HT1080 (cell line): Measurements from ENCODE around the gene OVAAL. TPM values are rescaled to one million over a fixed set of nuclear protein-coding genes. Genes with fewer than 3 reads are reported as not detected.

ENCODE experiments used
- DNase-seq: peaks from one replicate; pipeline ENCODE4 v3.0.0-alpha.2; 2015; ENCODE audit warnings: low read depth
- polyA plus RNA-seq, 2 experiments: library from polyadenylated mRNA; depleted of rRNA; stranded (reverse); fragments of >200 nt; gene quantifications; 2 replicates each; pipeline ENCODE4 v1.2.3, GENCODE V29; 2015
- total RNA-seq: library from RNA; depleted of rRNA; stranded (reverse); fragments of >200 nt; shearing (Covaris generic); gene quantifications from 2 replicates; pipeline ENCODE4 v1.2.3, GENCODE V29; 2014; rRNA removed

The OVAAL gene
- total RNA-seq: 2.4 and 2.7 TPM in 2 replicates
- 0.36 and 0.99 TPM in 2 replicates for polyA plus RNA-seq (2015; cell fraction: cytosol; rRNA removed)
- polyA plus RNA-seq (2015; cell fraction: nucleus; rRNA removed): 0.14 and 0.47 TPM in 2 replicates

GRCh38 chr1:180558664-180559063 is at the start of gene OVAAL:
OVAAL (plus strand) TSS chr1:180558964.
- DNase-seq: no peak

- no peak for DNase-seq
These were observed 47.9 kb upstream of the OVAAL start for GRCh38 chr1:180510882-180511281.

DNA sequence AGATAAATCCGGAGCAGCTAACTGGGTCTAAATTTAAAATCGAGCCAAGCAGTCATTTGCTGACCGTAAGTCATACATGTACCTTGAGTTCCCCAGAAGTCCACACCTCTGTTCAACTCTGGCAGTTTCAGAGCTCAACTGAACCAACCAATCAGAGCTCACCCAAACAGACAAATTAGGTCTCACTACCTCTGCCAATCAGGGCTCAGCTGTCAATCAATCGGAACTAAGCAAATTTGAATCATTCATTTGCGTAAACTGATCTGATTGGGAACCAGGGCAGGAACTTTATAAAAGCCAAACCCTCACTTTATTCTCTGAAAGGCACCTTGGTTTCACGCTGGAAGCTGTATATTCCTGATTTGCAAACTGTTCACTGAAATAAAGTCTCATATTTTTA is 45.2 kb upstream of the OVAAL start:
- DNase-seq: no peak

- no peak for DNase-seq
These were observed 43.4 kb upstream of the OVAAL start for GRCh38 chr1:180515364-180515763.

- peak; percentile 81 for DNase-seq
These were observed 42.8 kb upstream of the OVAAL start for GRCh38 chr1:180515857-180516388.

GRCh38 chr1:180519846-180520245 is 38.9 kb upstream of the OVAAL start:
- DNase-seq: no peak

DNA sequence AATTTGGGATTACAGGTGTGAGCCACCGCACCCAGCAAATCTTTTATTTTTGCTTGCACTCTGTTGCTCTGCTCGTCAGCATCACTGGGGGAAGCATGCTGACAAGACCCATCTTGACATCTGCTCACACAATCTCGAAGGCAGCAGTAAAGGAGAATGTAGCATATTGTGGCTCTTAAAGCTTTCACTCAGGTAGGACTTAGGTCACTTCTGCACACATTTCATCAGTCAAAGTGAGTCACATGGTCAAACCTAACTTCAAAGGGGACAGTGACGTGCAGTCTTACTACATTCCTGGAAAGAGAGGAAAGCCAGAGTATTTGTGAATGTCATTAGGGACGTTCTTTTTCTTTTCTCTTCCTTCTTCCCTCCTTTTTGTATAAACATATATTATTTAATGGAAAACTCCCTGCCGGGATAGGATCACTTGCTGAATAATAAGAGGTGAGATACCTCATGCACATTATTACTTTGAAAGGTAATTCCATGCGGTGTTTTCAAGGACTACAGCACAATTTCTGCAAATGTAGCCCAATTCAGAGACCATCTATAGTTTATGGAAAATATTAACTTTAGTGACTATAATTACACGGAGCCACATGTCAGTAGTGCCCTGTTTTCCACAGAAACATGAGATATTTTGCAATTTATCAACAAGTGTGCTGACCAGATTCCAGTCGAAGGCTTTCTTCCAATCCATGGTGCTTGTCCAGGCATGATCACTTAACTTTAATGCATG is 37.1 kb upstream of the OVAAL start:
- no peak for DNase-seq

DNA sequence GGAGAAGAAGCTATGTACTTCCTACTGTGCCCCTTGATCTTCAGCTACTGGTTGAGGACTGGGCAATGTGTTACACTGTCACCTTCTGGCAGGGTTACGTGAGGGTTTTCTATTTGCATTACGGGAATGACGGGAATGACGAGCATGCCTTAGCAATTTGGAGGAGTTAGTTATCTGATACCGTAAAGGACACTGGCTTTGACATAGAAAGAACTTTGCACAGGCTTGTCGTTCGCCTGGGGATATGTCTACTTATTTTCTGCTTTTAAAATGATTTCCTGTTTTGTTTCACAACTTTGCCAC is 36.6 kb upstream of the OVAAL start:
- DNase-seq: no peak

DNA sequence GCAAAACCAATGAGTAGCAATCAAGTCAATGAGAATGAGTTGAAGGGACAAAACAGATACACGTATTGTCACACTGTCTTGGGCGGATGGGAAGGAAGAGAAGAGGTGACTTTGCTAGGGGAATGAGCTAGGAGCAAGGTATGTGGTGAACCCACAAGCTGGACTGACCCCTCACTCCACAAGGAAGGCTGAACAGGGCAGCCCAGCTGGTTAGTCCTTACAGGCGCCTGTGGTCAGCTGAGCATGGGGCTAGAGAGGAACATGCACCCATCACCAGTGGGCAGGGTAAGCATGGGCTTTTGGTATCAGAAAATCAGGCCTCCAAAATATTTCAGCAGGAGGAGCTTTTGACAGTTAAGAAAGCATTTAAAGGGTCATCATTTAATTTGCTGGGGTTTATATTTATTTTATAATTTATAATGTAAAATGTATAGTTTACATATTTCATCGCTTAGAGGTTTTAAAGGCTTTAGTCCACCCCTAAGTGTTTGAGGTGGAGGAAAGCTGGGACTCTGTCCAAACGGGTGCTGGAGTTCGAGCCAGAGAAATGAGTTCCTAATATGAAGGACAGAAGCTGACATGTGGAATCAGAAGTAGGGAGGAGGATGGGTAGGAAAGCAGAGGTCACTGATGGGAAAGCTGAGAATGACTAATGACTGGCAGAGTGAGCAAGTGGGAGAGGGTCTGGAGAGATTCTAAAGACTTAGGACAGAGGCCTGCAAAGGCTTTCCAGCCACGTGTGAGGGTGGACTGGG is 34.4 kb upstream of the OVAAL start:
- DNase-seq: no peak

DNA sequence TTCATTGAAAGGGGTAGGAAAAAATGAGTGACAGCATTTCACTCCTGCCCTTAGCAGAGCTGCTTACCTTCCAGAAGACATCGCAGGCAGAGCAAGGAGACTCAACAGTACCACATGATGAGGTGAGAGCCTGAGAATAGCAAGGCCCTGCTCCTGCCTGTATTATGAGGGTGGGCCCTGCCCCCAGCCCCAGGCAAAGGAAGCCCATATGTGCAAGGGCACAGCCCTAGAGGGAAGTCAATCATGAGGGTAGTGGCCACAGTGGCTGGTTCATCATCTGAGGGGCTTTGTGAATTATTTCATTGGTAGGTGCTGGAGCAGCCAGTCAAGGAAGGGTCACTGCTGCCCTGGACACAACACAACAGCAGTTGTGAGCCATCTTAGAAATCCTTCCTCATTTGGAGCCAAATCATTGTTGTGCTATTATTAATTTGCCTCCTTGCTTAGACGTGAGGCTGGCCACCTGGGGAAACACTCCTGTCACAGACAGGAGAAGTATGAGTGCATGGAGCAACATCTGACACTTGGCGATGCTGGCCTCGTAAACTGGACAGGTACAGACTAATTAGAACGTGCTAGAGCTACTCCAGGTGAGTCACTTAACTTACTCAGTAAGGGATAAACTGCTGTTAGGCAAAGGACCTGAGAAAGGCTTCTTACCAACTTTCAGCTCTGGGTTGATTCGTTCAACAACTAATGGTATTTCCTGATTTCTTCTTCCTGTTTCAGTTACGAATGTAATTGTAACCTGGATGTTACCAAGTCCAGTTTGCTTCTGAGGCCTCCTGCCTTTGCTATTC is 33.6 kb upstream of the OVAAL start:
- DNase-seq: no peak

DNA sequence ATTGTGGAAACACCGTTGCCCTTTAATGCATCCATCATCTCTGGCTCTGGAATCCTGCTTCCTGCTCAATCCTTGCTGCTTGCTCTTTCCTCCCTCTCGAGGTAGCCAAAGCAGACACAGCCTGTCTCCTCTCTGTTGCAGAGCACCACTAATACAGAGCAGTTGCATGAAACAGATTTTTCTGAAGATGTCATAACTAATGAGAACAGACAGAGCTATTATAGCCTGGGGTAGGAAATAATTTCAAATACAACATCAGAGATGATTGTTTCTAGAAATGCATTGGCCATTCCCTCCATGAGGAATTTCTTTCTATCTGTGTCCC is 33.1 kb upstream of the OVAAL start:
- no peak for DNase-seq

DNA sequence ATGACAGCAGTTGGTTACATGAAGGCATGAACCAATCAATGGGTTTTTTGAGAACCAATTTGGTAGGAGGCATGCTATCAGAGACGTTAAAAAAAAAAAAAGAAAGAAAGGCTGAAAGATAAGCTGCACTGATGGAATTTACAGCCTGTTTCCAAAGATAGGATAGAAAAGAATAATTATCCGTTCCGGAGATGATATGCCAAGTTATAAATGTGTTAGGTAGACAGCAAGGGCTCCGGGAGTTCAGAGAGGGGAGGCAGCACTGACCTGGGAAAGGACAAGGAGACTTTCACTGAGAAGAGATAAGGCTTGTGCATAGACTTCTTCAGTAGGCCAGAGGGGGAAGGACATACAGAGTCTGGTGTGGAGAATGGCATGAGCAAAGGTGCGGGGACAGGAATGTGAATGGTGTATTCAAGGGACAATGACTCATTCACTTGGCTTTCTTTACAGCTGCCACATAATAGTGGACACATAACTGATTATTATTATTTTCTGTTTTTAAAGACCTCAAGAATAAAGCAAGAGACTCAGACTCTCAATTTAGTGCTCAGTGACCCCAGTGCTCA is 31.6 kb upstream of the OVAAL start:
- peak; percentile 60 for DNase-seq

GRCh38 chr1:180528868-180529470 is 29.8 kb upstream of the OVAAL start:
- no peak for DNase-seq

DNA sequence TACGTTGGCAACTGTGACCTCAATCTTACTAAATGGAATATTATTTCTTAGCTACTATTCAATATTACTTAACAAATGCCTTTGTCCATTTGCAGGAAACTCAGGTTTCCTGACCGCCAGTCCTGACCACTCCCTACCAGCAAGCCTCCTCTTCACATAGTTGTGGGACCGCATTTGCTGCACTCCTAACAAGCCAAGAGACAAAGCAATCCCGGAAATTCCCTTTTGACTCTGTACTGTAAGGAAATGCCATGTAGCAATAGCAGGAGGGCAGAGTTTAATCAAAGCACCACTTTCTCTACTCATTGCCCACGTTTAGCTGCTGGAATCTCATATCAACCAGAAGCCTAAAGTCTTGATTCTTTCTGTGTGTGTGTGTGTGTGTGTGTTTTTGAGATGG is 28.3 kb upstream of the OVAAL start:
- peak; percentile 60 for DNase-seq

GRCh38 chr1:180532854-180533253 is 25.9 kb upstream of the OVAAL start:
- DNase-seq: no peak

DNA sequence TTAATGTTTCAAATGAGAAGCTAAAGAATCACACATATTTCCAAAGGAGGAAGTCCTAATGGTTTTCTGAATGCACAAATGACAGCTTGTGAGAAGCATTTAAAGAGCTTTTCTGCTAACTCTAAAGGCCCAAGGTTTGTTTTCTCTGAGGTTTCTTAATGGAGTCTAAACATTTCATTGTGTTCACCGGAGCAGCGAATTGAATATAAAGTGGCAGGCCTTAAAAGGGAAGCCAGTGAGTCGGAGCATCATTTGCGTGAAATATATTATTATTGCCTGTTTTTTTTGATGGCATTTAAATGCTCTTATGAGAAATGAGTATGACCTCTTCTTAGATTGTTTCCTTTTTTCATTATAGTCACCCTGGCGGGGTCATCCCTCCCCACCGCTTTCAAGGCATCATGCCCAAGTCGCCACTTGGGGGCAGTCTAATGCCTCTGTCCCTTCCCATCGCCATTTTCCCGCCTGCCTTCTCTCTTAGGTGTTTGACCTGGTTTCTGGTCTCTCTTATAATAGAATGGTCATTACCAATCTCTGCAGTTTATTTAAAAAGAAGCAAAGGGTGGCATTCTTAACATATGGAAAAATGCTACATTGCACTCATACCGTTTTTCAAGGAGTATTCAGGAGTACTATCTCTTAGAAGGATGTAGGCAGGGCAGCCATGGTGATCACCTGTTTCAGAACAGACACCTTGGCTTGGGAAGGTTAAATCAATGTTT is 25.3 kb upstream of the OVAAL start:
- DNase-seq: peak; percentile 55

DNA sequence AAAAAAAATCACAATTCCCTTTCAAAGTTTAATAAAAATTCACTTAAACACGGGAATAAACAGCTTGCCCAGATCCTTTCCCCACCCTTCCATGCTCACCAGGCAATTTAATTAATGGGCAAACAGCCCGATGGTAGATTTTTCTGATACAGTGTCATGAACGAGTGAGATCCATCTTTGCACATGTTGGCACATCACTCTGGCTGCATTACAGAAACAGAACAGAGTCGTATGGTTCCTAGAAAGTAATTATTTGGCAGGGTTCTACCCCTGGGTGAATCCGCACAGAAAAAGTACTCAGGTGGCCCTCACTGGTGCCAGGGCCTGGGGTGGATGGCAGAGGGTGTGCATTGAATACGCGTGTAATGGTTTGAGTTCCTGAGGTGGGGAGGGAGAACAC is 24.6 kb upstream of the OVAAL start:
- no peak for DNase-seq

- no peak for DNase-seq
These were observed 23.3 kb upstream of the OVAAL start for GRCh38 chr1:180535418-180535999.

DNA sequence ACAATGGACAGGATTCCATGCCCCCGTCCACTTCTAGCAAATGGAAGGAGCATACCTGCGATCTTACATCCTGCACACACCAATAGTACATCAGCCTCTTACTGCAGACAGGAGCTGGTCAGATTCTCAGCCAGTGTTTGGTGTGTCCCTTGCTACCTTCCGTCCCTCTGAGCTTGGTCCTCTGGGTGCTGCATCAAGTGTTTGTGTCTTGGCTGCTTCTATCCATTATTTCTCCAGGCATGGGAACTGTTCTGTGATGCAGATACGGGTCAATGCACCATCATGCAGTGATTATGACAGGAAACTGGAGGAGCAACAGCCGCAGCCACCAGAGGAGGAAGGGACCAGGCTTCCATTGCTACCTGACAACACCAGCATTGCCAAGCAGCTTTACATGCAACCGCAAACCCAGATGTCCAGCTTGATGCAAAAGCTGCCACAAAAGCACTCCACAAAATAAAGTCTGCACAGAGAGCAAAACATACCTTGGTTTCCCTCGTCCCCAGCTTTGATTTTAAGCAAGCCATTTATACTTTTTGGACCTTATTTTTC is 21.9 kb upstream of the OVAAL start:
- DNase-seq: no peak

GRCh38 chr1:180539136-180539535 is 19.6 kb upstream of the OVAAL start:
- DNase-seq: no peak
